Limb (tissue), 2 donors: Measurements from ENCODE around the gene LCMT1.

Experiments
- DNase-seq, 2 donors: peaks; one replicate each; pipeline ENCODE4 v3.0.0-alpha.2; 2016; ENCODE audit errors: extremely low spot score in 2 of 2

The LCMT1 gene

DNA sequence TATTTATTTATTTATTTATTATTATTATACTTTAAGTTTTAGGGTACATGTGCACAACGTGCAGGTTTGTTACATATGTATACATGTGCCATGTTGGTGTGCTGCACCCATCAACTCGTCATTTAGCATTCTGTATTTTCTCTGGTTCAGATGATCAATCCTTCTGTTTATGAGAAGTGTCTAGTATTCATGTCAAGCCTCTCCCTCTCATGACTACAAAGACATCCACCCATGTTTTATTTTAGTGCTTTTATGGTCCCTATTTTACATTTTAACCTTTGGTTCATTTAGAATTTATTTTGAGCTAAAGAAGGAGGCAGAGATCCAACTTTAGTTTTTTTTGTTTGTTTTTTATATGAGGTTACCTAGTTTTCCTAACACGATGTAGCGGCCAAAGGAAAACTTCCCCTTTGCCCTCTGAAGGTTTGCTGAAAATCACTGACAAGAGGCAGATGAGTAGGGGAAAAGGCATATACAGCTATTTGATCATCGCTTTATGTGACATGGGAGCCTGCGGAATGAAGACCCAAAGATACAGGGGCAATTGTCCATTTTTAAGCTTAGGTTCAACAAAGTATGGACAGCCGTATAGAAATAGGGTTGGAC lies 82.8 kb downstream of the LCMT1 start:
- DNase-seq = no peak

DNA sequence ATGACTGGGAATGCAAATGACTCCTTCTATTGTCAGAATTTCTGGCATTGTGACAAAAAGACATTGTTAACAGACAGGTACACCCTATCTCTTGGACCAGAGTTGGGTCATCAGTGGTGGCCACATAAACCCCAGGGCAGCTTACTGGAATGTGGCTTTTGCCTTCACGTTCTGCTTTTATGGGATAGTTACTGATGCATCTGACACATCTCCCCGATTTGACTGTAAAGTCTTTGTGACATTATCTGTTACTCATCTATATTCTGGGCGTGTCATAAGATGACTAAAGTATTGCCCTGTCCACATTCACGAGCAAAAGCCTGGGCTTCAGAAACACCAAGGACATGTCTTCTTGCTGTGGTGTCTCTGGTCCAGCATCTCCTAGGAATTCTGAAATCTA lies 86.5 kb downstream of the LCMT1 start:
- DNase-seq = no peak

DNA sequence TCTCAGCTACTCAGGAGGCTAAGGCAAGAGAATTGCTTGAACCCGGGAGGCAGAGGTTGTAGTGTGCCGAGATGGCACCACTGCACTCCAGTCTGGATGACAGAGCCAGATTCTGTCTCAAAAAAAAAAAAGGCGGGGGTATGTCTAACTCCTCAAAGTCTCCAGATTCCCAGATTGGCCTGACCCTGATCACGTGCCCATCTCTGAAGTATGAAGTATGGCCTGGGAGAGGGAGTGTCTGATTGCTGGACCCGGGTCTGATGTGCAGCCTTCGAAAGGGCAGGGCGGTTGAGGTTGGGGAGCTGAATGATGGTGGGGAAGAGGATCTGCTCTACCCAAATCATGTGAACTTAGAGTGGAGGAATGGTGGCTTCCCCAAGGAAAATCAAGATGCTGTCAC lies 87.9 kb downstream of the LCMT1 start:
- no peak for DNase-seq

DNA sequence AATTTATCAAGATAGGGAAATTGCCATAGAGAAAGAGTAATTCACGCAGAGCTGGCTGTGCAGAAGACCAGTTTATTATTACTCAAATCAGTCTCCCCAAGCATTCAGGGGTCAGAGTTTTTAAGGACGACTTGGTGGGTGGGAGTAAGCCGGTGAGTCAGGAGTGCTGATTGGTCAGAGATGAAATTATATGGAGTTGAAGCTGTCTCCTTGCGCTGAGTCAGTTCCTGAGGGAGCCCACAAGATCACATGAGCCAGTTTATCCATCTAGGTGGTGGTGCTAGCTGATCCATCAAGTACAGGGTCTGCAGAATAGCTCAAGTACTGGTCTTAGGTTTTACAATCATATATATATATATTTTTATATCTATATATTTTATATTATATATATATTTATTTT lies 99.2 kb downstream of the LCMT1 start:
- no peak for DNase-seq

DNA sequence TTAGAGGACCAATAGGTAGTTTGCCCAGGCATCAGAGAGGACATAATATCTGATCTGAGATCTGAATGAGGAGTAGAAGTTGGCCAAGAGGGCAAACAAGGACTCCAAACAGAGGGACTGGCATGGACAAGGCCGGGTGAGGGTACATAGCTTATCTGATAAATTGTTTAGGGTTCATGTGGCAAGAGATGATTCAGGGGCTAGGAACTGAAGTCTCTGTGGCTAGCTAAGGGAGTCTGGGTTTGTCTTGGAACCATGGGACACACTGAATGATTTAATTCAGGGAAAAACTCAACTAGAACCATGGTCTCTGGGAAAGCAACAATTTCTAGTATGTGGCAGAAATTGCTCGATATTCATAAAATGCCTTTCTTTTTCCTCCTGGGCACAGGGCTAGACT lies 101.1 kb downstream of the LCMT1 start:
- no peak for DNase-seq

DNA sequence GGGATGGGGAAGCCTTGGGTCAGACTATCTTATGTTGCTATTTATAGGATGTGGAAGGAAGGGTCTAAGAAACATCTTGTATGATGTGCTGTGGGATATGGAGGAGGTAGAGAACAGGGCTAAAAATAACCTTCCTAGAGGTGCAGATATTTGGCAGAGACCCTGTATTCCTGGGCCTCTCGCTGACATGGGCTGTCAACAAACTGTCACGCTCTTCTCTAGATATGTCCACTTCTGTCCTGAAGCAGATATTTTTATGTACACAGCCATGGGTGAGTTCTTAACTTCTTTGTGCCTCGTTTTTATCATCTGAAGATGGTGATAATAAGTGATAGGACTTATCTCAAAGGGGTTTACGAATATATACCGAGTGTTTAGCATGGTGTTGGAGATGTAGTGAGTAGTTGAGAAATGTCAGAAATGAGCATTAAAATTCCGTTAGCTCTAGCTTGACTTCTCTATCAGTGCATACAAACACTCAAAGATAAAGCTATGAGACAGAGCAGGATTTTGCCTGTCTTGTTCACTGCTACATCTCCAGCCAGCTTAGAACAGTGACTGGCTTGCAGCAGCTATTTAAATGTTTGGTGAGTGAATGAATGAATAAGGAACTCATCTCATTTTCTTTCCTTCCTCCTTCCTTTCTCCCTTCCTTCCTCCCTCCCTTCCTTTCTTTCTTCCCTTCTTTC lies 102.3 kb downstream of the LCMT1 start:
- no peak for DNase-seq

DNA sequence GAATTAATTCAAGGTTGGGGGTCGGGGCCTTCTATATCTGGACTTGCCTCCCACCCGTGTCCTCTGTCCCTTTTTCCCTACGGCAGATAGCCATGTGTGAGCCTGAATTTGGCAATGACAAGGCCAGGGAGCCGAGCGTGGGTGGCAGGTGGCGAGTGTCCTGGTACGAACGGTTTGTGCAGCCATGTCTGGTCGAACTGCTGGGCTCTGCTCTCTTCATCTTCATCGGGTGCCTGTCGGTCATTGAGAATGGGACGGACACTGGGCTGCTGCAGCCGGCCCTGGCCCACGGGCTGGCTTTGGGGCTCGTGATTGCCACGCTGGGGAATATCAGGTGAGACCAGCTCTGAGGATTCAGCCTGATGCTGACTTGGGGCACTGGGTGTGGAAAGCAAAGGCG lies 105.6 kb downstream of the LCMT1 start:
- DNase-seq = no peak

DNA sequence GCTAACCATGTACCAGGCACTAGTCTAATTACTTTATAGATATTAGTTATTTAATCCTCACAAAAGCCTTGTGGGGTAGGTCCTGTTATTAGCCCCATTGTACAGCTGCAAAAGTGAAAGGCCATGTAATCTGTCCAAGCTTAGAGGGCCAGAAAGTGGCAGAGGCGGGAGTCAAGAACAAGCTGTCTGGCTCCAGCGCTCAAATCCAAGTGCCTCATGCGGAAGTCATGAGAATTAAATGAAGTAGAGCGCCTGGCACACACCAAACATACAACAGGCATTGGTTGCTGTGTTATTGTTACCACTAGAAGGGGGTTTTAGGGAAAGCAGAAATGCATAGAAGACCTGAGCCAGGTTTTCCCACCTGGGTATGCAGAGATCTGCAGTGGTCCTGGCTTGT lies 106.4 kb downstream of the LCMT1 start:
- DNase-seq = no peak

DNA sequence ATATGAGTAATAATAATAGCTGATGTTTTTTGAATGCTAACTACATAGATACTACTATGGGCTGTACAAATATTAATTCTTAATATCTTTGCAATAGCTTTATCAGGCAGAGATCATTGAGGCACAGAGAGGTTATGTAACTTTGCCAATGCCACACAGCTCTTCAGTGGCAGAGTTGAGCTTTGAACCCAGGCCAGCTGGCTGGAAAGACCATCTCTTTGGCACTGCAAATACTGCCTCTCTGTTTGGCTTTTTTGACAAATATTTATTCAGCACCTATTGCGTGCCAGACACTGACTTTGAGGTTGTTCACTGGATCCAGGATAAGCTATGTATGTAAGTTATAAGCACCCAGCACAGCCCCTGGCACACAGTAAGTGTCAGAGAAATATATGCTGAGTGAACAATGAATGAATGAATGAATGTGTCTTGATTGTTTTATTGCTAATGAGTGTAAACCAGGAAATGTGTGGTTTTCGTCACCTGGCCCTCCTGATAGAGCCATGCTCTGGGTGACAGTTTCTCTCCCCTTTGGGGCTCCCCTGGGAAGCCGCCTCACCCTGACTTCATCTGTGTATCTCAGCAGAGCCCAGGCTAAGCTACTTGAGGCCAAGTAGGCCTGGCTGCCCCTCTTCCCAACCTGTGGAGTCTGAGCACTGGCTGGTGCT lies 107.7 kb downstream of the LCMT1 start:
- DNase-seq = no peak

DNA sequence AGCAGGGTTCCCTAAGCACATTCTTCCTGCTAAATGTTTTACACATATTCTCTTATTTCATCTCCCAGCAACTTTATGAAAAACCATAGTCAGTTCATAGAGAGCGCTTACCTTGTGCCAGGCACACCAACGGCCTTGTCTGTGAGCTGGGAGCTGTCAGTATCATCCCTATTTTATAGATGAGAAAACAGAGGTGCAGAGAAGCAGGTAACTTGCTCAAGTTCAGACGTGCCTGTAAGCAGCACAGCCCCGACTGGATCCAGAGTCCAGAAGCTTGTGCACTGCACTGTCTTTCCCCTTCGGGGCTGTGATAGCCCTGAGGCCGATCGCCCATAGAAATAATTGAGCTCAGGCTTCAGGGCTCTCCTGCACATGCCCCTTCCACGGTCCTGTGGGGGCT lies 111.4 kb downstream of the LCMT1 start:
- DNase-seq = no peak

DNA sequence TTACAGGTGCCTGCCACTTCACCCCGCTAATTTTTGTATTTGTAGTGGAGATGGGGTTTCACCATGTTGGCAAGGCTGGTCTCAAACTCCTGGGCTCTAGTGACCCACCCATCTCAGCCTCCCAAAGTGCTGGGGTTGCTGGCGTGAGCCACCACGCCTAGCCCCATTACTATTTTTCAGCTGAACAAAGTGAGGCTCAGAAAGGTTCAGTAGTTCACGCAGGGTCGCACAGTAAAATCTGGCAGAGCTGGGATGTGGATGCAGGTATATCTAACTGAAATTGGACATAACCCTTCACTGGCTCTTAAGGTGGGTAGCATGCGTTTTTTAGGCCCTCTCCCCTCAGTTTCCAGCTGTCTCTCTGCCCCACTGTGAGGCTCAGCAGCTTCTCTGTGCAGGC lies 112.4 kb downstream of the LCMT1 start:
- DNase-seq = no peak

DNA sequence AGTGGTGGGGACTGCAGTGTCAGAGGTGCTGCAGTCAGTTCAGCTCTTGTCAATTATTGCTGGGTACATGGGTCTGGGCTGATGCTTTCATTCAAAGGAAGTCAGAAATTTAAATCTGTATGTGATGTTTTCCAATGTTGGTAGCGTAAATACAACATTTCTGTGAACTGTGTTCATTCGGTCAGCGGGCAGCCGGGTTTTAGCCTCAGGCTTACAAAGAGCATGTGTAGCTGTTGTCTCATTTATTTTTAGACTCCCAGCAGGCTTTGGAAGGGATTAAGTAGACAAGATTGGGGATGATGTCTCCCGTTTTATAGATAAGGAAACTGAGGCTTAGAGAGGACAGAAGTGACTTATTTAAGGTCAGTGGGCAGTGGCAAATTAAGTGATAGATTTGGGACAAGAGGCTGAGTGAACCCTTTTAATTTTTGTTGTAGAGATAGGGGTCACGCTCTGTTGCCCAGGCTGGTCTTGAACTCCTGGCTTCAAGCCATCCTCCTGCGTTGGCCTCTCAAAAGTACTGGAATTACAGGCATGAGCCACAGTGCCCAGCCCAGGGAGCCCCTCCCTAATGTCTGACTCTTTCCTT lies 113.3 kb downstream of the LCMT1 start:
- DNase-seq = no peak
